Left lung (tissue), 10 donors: ENCODE data around the gene SHTN1. TPM values are rescaled to one million over a fixed set of nuclear protein-coding genes. Genes with fewer than 3 reads are reported as not detected.

Source experiments
- ATAC-seq: fragments of 200-7000 bp; cut with Tn5 transposase; one replicate; pipeline ENCODE4 v1.9.1; 2020; ENCODE audit warnings: moderate library complexity
- DNase-seq, 4 donors: peaks; one replicate each; pipeline ENCODE4 v3.0.0-alpha.2; 2013 to 2020
- H3K27ac ChIP-seq, 2 donors: fragments of 200-600 bp; sonication (generic) in 1 of 2; one replicate each; pipeline versions ENCODE4 v1.5.0 to v1.8.0; 2020 to 2021
- H3K27me3 ChIP-seq, 2 donors: fragments of 200-600 bp; sonication (generic) in 1 of 2; one replicate each; pipeline versions ENCODE4 v1.5.0 to v1.8.0; 2020 to 2021
- H3K36me3 ChIP-seq, 2 donors: fragments of 200-600 bp; sonication (generic) in 1 of 2; one replicate each; pipeline versions ENCODE4 v1.5.0 to v1.8.0; 2020 to 2021
- H3K4me1 ChIP-seq, 2 donors: fragments of 200-600 bp; one replicate each; pipeline ENCODE4 v1.8.0; 2021
- H3K4me3 ChIP-seq, 2 donors: fragments of 200-600 bp; sonication (generic) in 1 of 2; one replicate each; pipeline versions ENCODE4 v1.5.0 to v1.8.0; 2020 to 2021; ENCODE audit warnings: mild to moderate bottlenecking in 1 of 2
- H3K9me3 ChIP-seq, 2 donors: fragments of 200-600 bp; sonication (generic) in 1 of 2; one replicate each; pipeline versions ENCODE4 v1.5.0 to v1.8.0; 2020 to 2021
- CTCF ChIP-seq, 2 donors: fragments of 200-600 bp; sonication (generic) in 1 of 2; IDR thresholded peaks; one replicate each; pipeline versions ENCODE4 v1.5.0 to v1.8.0; 2021; ENCODE audit warnings: antibody characterized with exemption in 2 of 2
- intact Hi-C, 2 donors: fragments of 100-400 bp; cut with DNase I; formaldehyde crosslinking; loops; one replicate each; pipeline versions ENCODE4 v1.11.2 to v1.14.2; 2022
- polyA plus RNA-seq, 6 donors: library from polyadenylated mRNA; unstranded; fragments of 120-200 nt; gene quantifications; one replicate each; pipeline ENCODE4 v1.2.1, GENCODE V29; 2013; ENCODE audit not compliant: insufficient read length in 6 of 6
- total RNA-seq, 2 donors: library from RNA; stranded (reverse); fragmentation: NEBNext Ultra II Directional; extraction: Animal tissue kit (Norgen Biotek cat#: 25700); gene quantifications; one replicate each; pipeline ENCODE4 v1.2.1, GENCODE V29; 2021
- donor health status: DM: no; HTN: yes; CAD: no.
- donor health status: DM: no; HTN: no; CAD: no.

SHTN1 gene
- total and polyA plus RNA-seq, 8 donors: 24.5 to 38.9 (median 29.3) TPM

- DNase-seq (no peak), ATAC-seq (no peak)
- Histone ChIP-seq H3K4me1 (no peaks in the 10 kb centered on the region), H3K27me3 (no peaks in the 10 kb centered on the region), H3K27ac (no peak overlapping the region), H3K9me3 (no peaks in the 10 kb centered on the region), H3K4me3 (no peak overlapping the region), H3K36me3 (peaks cover 0 to 28% of the 10 kb centered on the region in 2 donors)
- intact Hi-C loops: no loop called here
- no peak for TF ChIP-seq CTCF (IDR thresholded peaks at IDR 0.05)
Measured at GRCh38 chr10:116915340-116915739, 89.6 kb downstream of the SHTN1 start.

- H3K27ac ChIP-seq: no peak overlapping the region
- H3K36me3 ChIP-seq: peaks cover 0 to 21% of the 10 kb centered on the region in 2 donors
- DNase-seq (peak in 2 of 4 donors; percentile 54 to 75), ATAC-seq (no peak)
- no peak overlapping the region for H3K4me3 ChIP-seq
- TF ChIP-seq CTCF (IDR thresholded peaks at IDR 0.05): no peak
- no peaks in the 10 kb centered on the region for H3K27me3 ChIP-seq
- H3K4me1 ChIP-seq: no peaks in the 10 kb centered on the region
- intact Hi-C loops: no loop called here
- H3K9me3 ChIP-seq: no peaks in the 10 kb centered on the region
Measured at GRCh38 chr10:116913695-116914094, 91.3 kb downstream of the SHTN1 start.

- no peaks in the 10 kb centered on the region for H3K4me1 ChIP-seq
- ATAC-seq: no peak
- H3K9me3 ChIP-seq: no peaks in the 10 kb centered on the region
- no peaks in the 10 kb centered on the region for H3K27me3 ChIP-seq
- no peak overlapping the region for H3K4me3 ChIP-seq
- intact Hi-C loops: no loop called here
- no peak for TF ChIP-seq CTCF (IDR thresholded peaks at IDR 0.05)
- peaks cover 0 to 21% of the 10 kb centered on the region in 2 donors for H3K36me3 ChIP-seq
- DNase-seq: no peak
- no peak overlapping the region for H3K27ac ChIP-seq
Measured at GRCh38 chr10:116912162-116912561, 92.8 kb downstream of the SHTN1 start.

GRCh38 chr10:116910910-116911309, 94.1 kb downstream of the SHTN1 start:
- Histone ChIP-seq H3K36me3 (peaks cover 0 to 26% of the 10 kb centered on the region in 2 donors), H3K27me3 (no peaks in the 10 kb centered on the region), H3K4me3 (no peak overlapping the region), H3K27ac (no peak overlapping the region), H3K4me1 (no peaks in the 10 kb centered on the region), H3K9me3 (no peaks in the 10 kb centered on the region)
- DNase-seq (no peak), ATAC-seq (no peak)
- no peak for TF ChIP-seq CTCF (IDR thresholded peaks at IDR 0.05)
- intact Hi-C loops: no loop called here

- no peak for TF ChIP-seq CTCF (IDR thresholded peaks at IDR 0.05)
- intact Hi-C loops: no loop called here
- Histone ChIP-seq H3K4me1 (no peaks in the 10 kb centered on the region), H3K4me3 (no peak overlapping the region), H3K27me3 (no peaks in the 10 kb centered on the region), H3K27ac (no peak overlapping the region), H3K9me3 (no peaks in the 10 kb centered on the region), H3K36me3 (peaks cover 0 to 25% of the 10 kb centered on the region in 2 donors)
- DNase-seq (no peak), ATAC-seq (no peak)
Measured at GRCh38 chr10:116909307-116909706, 95.7 kb downstream of the SHTN1 start.
